Measurements from ENCODE around the gene EPHB1.

EPHB1 gene

GRCh38 chr3:134883697-134884385, 88.8 kb downstream of the EPHB1 start:
- no peak for DNase-seq (ENCODE audit: low spot score)

GRCh38 chr3:134885877-134886621, 91.0 kb downstream of the EPHB1 start:
- DNase-seq (ENCODE audit: low spot score) = no peak

GRCh38 chr3:134886991-134887390, 91.9 kb downstream of the EPHB1 start:
- DNase-seq (ENCODE audit: low spot score) = no peak

GRCh38 chr3:134887536-134887935, 92.5 kb downstream of the EPHB1 start:
- no peak for DNase-seq (ENCODE audit: low spot score)

GRCh38 chr3:134892326-134892725, 97.3 kb downstream of the EPHB1 start:
- DNase-seq (ENCODE audit: low spot score) = no peak

GRCh38 chr3:134892761-134893160, 97.7 kb downstream of the EPHB1 start:
- DNase-seq (ENCODE audit: low spot score) = no peak

GRCh38 chr3:134894533-134894932, 99.5 kb downstream of the EPHB1 start:
- DNase-seq (ENCODE audit: low spot score) = no peak

GRCh38 chr3:134895181-134895580, 100.1 kb downstream of the EPHB1 start:
- no peak for DNase-seq (ENCODE audit: low spot score)

- DNase-seq (ENCODE audit: low spot score) = no peak
These were observed 101.1 kb downstream of the EPHB1 start for GRCh38 chr3:134896141-134896540.

- no peak for DNase-seq (ENCODE audit: low spot score)
These were observed 101.6 kb downstream of the EPHB1 start for GRCh38 chr3:134896696-134897095.

- DNase-seq (ENCODE audit: low spot score) = no peak
These were observed 102.5 kb downstream of the EPHB1 start for GRCh38 chr3:134897391-134898141.

- DNase-seq (ENCODE audit: low spot score) = no peak
These were observed 103.2 kb downstream of the EPHB1 start for GRCh38 chr3:134898181-134898754.

GRCh38 chr3:134899786-134900185, 104.7 kb downstream of the EPHB1 start:
- no peak for DNase-seq (ENCODE audit: low spot score)

GRCh38 chr3:134900482-134900881, 105.4 kb downstream of the EPHB1 start:
- no peak for DNase-seq (ENCODE audit: low spot score)

- no peak for DNase-seq (ENCODE audit: low spot score)
These were observed 106.4 kb downstream of the EPHB1 start for GRCh38 chr3:134901461-134901860.

- no peak for DNase-seq (ENCODE audit: low spot score)
These were observed 108.8 kb downstream of the EPHB1 start for GRCh38 chr3:134903837-134904236.

- DNase-seq (ENCODE audit: low spot score) = no peak
These were observed 109.2 kb downstream of the EPHB1 start for GRCh38 chr3:134904241-134904771.

GRCh38 chr3:134904776-134905646, 110.0 kb downstream of the EPHB1 start:
- no peak for DNase-seq (ENCODE audit: low spot score)

GRCh38 chr3:134905647-134905935, 110.5 kb downstream of the EPHB1 start:
- no peak for DNase-seq (ENCODE audit: low spot score)

GRCh38 chr3:134908271-134908670, 113.2 kb downstream of the EPHB1 start:
- no peak for DNase-seq (ENCODE audit: low spot score)

GRCh38 chr3:134910026-134910425, 115.0 kb downstream of the EPHB1 start:
- no peak for DNase-seq (ENCODE audit: low spot score)
